ENCODE results near the gene SIGLECL1.

The SIGLECL1 gene

GRCh38 chr19:51253088-51253806, 2.4 kb downstream of the SIGLECL1 start:
- no peak for DNase-seq

DNA sequence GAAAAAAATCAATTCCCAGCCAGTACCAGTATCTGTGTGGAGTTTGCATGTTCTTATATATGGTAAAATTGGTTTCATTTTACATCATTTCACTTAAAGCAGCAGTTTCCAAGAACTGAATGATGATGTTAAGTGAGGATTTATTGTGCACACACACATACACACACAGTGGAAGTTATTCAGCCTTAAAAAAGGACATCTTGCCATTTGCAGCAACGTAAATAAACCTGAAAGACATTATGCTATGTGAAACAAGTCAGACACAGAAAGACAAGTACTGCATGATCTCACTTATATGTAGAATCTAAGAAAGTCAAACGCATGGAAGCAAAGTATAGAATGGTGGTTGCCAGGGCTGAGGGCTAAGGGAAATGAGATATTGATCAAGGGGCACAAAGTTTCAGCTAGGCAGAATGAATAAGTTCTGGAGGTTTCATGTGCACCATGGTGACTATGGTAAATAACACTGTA, 5.3 kb downstream of the SIGLECL1 start:
- DNase-seq: no peak

- no peak for DNase-seq
These were observed 6.6 kb downstream of the SIGLECL1 start for GRCh38 chr19:51257471-51257870.

DNA sequence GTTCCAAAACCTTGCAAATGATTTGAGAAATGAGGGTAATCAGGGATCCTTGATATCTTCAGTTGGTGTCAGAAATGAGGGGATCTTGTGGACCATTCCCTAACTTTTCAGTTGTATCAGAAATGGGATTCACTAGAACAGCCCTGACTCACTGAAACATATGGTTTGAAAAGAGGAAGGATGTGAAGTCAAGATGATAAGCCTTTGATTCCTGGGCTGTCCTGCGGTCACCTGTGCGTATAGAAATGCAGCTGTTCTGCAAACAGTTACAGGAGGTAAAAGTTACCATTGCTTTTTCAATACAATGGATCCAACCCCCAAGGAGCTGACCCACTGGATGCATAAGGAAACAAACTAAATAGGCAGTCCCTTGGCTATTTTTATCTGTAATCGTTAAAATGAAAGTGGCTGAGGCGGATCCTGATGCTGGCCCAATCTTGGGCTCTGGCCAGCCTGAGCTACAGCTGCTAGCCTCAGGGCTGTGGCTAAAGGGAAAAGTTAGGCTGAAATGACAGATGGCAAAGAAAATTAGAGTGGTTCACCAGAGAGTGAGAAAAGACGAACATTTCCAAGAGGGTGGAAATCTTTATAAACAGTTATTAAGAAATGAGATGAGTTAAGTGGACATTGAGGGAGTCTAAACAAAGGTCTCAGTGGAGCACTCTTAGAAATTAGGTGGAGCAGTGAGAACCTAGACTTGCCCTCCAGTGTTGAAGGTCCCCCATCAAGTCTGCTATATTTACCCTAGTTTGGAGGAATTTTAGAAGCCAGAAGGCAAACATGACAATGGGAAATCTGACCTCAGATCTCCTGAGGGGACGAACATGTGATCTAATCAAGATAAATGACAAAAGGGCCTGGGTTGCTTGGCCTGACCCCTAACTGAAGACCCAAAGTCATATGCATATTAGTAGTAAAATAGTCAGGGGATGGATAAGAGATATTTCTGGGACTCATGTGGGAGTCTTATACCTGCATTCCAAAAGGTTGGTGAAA, 7.6 kb downstream of the SIGLECL1 start:
- DNase-seq: no peak

- DNase-seq: peak; percentile 15 to 36
These were observed 8.7 kb downstream of the SIGLECL1 start for GRCh38 chr19:51259348-51260245.

DNA sequence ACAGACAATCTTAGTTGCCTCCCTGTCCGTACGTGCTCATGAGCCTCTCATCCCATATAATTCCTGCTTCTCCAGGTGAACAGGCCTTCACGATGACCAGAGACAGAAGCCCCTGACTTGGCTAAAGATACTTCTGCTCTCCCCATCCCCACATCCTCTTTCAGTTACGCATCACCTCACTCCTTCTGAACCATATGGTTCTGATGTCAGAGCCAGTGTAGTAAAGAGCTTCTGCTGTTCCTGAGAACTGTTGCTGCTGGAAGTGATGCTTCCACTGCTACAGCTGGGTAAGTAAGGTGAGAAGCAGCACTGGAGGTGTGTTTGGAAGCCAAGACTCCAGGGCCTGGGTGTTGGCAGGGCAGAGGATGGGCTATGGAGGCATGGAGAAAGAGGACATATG, 12.9 kb downstream of the SIGLECL1 start:
- DNase-seq: no peak

- DNase-seq: peak in 1 of 2 donors; percentile 16
These were observed 20.2 kb downstream of the SIGLECL1 start for GRCh38 chr19:51271067-51271466.

- no peak for DNase-seq
These were observed 21.4 kb downstream of the SIGLECL1 start for GRCh38 chr19:51272183-51272810.

DNA sequence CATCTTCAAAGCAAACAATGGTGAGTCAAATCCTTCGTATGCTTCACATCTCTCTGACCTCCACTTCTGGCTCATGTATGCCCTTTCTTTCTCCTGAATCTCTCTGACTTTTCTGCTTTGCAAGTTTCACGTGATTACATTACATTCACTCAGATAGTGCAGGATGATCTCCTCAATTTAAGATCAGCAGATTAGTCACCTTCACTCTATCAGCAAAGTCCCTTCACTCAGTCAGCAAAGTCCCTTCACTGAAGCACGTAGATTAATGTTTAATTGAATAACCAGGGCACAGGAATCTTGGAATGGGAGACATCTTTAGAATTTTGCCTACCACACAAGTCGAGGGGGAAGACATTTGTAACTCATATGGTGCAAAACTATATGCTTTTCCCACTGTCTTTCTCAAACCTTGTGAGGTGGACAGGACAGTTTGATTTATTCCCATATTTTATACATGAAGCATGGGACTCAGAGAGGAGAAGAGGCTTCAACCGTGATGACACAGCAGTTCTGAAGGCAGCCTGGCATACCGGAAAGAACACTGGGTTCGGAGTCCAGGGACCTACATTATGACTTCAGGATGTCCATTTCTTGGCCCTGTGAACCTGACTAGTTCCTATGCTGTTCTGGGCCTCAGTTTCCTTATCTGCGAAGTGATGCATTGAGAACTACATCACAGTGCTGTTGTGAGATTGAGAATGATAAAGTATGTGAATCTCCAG, 23.3 kb downstream of the SIGLECL1 start:
- no peak for DNase-seq

- DNase-seq: no peak
These were observed 26.2 kb downstream of the SIGLECL1 start for GRCh38 chr19:51277112-51277511.

- DNase-seq: no peak
These were observed 31.5 kb downstream of the SIGLECL1 start for GRCh38 chr19:51282335-51282734.

GRCh38 chr19:51285682-51286081, 34.8 kb downstream of the SIGLECL1 start:
- DNase-seq: no peak

DNA sequence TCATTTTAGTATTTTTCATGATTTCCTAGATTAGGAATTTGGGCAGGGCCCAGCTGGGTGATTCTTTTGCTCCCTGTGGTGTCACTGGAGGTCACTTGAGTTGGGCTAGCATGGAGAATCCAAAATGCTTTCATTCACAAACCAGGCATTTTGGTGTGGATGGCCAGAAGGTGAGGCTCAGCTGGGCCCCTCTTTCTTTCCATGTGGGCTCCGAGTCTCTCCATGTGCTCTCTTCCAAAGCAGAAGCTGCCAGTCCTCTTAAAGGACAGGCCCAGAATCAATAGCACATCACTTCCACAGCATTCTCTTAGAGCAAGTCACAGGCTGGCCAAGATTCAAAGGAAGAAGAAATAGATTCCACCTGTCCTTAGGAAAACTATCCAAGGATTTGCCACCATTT, 38.8 kb downstream of the SIGLECL1 start:
- no peak for DNase-seq

GRCh38 chr19:51292971-51293370, 42.1 kb downstream of the SIGLECL1 start:
- DNase-seq: no peak

GRCh38 chr19:51293571-51294210, 42.8 kb downstream of the SIGLECL1 start:
- no peak for DNase-seq

DNA sequence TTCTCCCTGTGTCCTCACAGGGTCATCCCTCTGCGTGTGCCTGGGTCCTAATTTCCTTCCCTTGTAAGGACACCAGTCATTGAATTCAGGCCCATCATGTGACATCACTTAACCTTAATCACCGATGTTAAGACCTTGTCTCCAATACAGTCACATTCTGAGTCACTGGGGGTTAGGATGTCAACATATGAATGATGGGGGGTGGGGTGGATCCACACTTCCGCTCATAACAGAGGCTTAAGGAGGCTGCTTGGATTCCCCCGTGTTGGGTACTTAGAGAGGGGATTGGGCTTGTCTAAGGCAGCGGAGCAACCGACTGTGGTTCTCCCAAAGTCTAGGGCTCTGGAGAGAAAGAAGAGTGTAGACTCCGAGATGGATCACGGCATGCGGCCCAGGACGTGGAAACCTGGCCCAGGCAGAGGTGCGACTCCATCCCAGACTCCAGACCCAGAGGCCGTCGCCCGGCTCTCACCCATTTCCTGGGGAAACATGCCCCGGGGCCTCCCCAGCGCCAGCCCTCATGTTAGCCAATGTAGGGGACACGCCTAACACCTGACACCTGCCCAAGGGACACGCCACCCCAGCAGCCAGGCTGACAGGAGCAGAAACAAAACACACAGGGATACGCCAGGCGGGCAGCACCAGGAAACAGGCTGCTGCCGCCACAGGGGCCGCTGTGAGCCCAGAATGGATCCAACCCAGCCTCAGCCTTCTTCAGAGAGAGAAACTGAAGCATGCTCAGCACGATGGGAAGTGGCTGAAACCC, 43.5 kb downstream of the SIGLECL1 start:
- DNase-seq: no peak

DNA sequence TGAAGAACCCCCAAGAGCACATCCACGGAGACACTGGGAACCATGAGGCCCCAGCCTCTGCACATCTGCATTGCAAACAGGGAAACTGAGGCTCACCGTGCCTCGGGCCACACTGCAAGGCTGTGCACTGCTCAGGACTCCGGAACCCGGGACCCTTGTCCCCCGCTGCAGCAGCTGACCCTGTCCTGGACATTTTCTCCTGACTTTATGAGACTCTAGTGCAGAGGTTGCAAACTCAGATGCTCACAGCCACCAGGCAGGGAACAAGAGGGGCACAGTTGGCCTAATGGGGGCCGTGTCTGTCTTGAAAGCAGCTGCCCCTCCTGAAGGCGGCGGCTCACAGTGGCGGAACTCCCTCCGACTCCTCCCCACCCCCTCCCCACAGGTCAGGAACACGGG, 44.1 kb downstream of the SIGLECL1 start:
- no peak for DNase-seq

- DNase-seq: no peak
These were observed 44.7 kb downstream of the SIGLECL1 start for GRCh38 chr19:51295382-51296126.

DNA sequence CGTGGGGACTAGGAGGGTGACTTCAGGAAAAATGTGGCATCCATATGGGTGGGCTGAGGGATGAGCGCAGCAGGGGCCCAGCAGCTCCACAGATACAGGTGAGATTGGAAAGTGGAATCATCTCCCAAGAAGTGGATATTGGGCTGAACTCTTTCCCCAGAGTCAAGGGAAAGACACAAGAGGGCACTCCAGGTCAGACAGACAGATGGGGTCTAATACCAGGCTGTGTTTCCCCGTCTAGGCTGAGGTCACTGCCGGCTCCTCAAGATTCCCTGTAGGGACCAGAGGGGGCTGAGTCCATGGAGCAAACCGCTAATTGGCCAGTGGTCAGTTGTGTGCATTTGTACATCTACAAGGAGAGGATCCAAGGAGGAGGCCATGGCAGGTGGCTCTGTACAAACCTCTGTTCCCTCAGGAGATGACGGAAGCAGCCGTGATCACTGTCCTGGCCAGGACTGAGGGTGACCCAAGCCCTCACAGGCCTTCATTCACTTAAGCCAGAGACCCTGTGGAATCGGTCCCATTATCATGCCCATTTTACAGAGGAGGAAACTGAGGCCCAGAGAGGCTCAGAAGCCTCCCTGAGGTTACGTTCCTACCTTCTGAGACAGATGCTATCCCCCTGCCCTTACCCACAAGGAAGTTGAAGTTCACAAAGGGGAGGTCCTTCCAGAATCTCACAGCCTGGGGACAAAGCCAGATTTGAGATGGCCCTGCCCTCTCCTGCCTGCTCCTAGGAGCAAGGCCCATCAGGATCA, 45.6 kb downstream of the SIGLECL1 start:
- DNase-seq: no peak
